ENCODE data around the gene CC2D1A. TPM values are rescaled to one million over a fixed set of nuclear protein-coding genes. Genes with fewer than 3 reads are reported as not detected.

Gene CC2D1A
- total RNA-seq, 2 experiments from 2014 or later, result 16.4 to 16.9 TPM

- Histone ChIP-seq H3K36me3 (ENCODE audit: insufficient read depth, low read length) (peaks cover 6% of the 10 kb centered on the region), H3K4me1 (ENCODE audit: insufficient read depth, low read length) (peaks cover 5% of the 10 kb centered on the region), H3K27ac (ENCODE audit: low read depth in 1 of 2, low read length in 2 of 2) (no peak overlapping the region), H3K9me3 (ENCODE audit: control insufficient read depth in 1 of 2, insufficient read depth in 1 of 2, low read length in 2 of 2) (no peaks in the 10 kb centered on the region), H3K27me3 (ENCODE audit: control insufficient read depth in 1 of 2, insufficient read depth in 2 of 2, low read length in 2 of 2) (peaks cover 7 to 9% of the 10 kb centered on the region in 2 experiments), H3K4me3 (ENCODE audit: low read length) (no peak overlapping the region)
- H3K9me3 Mint-ChIP-seq, result no peaks in the 10 kb centered on the region
- H3K27me3 Mint-ChIP-seq, result peaks cover 11% of the 10 kb centered on the region
- ATAC-seq (ENCODE audit: poor library complexity) (no peak), DNase-seq (no peak)
- H3K36me3 Mint-ChIP-seq (ENCODE audit: low read depth), result no peaks in the 10 kb centered on the region
- no peak overlapping the region for H3K27ac Mint-ChIP-seq
- H3K4me1 Mint-ChIP-seq (ENCODE audit: low read depth), result no peaks in the 10 kb centered on the region
- ChIA-PET CTCF (no interaction called here), POLR2A (no interaction called here)
- intact Hi-C loops (cut with DNase I, micrococcal nuclease), result loop anchor here in 1 of 2 experiments (5.0 kb wide), 1 partner anchor 47 kb away; no protein-coding TSS in a partner anchor
- H3K4me3 Mint-ChIP-seq, result no peak overlapping the region
- TF ChIP-seq, protein P1, sequence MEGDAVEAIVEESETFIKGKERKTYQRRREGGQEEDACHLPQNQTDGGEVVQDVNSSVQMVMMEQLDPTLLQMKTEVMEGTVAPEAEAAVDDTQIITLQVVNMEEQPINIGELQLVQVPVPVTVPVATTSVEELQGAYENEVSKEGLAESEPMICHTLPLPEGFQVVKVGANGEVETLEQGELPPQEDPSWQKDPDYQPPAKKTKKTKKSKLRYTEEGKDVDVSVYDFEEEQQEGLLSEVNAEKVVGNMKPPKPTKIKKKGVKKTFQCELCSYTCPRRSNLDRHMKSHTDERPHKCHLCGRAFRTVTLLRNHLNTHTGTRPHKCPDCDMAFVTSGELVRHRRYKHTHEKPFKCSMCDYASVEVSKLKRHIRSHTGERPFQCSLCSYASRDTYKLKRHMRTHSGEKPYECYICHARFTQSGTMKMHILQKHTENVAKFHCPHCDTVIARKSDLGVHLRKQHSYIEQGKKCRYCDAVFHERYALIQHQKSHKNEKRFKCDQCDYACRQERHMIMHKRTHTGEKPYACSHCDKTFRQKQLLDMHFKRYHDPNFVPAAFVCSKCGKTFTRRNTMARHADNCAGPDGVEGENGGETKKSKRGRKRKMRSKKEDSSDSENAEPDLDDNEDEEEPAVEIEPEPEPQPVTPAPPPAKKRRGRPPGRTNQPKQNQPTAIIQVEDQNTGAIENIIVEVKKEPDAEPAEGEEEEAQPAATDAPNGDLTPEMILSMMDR (IDR thresholded peaks at IDR 0.05), result no peak
Observed at GRCh38 chr19:13934785-13935109, 28.7 kb downstream of the CC2D1A start.

DNA sequence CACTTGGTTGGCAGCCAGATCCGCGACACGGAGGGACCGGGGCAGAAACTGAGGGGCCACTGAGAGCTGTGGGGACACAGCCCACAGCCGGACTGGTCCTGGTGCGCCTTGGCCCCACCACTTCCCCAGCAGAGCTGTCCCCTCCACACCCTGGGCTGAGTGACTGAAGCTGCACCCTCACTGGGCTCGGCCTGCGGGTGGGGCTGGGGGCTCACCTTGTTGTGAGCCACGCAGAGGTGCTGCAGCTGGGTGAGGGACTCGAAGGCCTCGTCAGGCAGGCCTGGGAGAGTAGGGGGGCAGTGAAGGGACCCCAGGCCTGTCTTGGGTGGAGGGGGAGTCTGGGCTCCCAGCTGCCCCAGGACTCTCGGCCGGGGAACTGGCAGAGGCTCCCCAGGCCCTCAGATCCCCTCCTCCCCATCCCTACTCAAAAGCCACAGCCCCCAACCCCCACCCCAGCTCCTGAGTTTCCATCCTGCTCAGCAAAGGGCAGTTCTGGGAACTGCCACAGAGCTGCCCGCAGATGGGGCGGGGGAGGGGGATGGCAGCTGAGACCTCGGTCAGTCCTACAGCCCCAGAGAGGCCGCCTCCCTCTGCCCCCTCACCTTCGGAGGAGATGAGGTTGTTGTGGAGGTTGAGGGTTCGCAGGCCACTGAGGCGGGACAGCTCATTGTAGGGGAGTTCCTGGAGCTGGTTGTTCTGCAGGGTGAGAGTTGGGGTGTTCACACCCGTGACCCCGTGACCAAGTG, 29.9 kb downstream of the CC2D1A start:
- DNase-seq, result no peak
- H3K36me3 Mint-ChIP-seq (ENCODE audit: low read depth), result no peaks in the 10 kb centered on the region
- Histone ChIP-seq H3K27me3 (ENCODE audit: control insufficient read depth in 1 of 2, insufficient read depth in 2 of 2, low read length in 2 of 2) (peaks cover 7 to 9% of the 10 kb centered on the region in 2 experiments), H3K27ac (ENCODE audit: low read depth in 1 of 2, low read length in 2 of 2) (no peak overlapping the region), H3K4me1 (ENCODE audit: insufficient read depth, low read length) (peaks cover 5% of the 10 kb centered on the region), H3K4me3 (ENCODE audit: low read length) (no peak overlapping the region), H3K36me3 (ENCODE audit: insufficient read depth, low read length) (peaks cover 3% of the 10 kb centered on the region), H3K9me3 (ENCODE audit: control insufficient read depth in 1 of 2, insufficient read depth in 1 of 2, low read length in 2 of 2) (no peaks in the 10 kb centered on the region)
- no peaks in the 10 kb centered on the region for H3K9me3 Mint-ChIP-seq
- H3K27ac Mint-ChIP-seq, result no peak overlapping the region
- POLR2A ChIA-PET, result no interaction called here
- ATAC-seq (ENCODE audit: poor library complexity), result no peak
- no peaks in the 10 kb centered on the region for H3K4me1 Mint-ChIP-seq (ENCODE audit: low read depth)
- peaks cover 11% of the 10 kb centered on the region for H3K27me3 Mint-ChIP-seq
- H3K4me3 Mint-ChIP-seq, result no peak overlapping the region
- CTCF ChIA-PET, result no interaction called here
- TF ChIP-seq, protein P1 (IDR thresholded peaks at IDR 0.05), result no peak
- intact Hi-C loops (cut with DNase I, micrococcal nuclease), result no loop called here

GRCh38 chr19:13937479-13938300, 31.7 kb downstream of the CC2D1A start:
- Histone ChIP-seq H3K27me3 (ENCODE audit: control insufficient read depth in 1 of 2, insufficient read depth in 2 of 2, low read length in 2 of 2) (peaks cover 7 to 9% of the 10 kb centered on the region in 2 experiments), H3K36me3 (ENCODE audit: insufficient read depth, low read length) (no peaks in the 10 kb centered on the region), H3K4me3 (ENCODE audit: low read length) (no peak overlapping the region), H3K27ac (ENCODE audit: low read depth in 1 of 2, low read length in 2 of 2) (no peak overlapping the region), H3K9me3 (ENCODE audit: control insufficient read depth in 1 of 2, insufficient read depth in 1 of 2, low read length in 2 of 2) (peaks cover 0 to 5% of the 10 kb centered on the region in 2 experiments), H3K4me1 (ENCODE audit: insufficient read depth, low read length) (peaks cover 5% of the 10 kb centered on the region)
- ChIA-PET POLR2A (no interaction called here), CTCF (no interaction called here)
- Mint-ChIP-seq H3K9me3 (no peaks in the 10 kb centered on the region), H3K27ac (no peak overlapping the region), H3K4me3 (no peak overlapping the region), H3K4me1 (ENCODE audit: low read depth) (no peaks in the 10 kb centered on the region), H3K27me3 (peaks cover 11% of the 10 kb centered on the region), H3K36me3 (ENCODE audit: low read depth) (no peaks in the 10 kb centered on the region)
- no peak for DNase-seq
- no peak for ATAC-seq (ENCODE audit: poor library complexity)
- TF ChIP-seq, protein P1 (IDR thresholded peaks at IDR 0.05), result no peak
- intact Hi-C loops (cut with DNase I, micrococcal nuclease), result no loop called here
